Measurements from ENCODE around the gene ACAP2. TPM values are rescaled to one million over a fixed set of nuclear protein-coding genes. Genes with fewer than 3 reads are reported as not detected.

ACAP2 gene
- polyA plus RNA-seq, 2 of the 4 experiments (the other 2 are of a cell fraction): 7.8 to 26.0 TPM

DNA sequence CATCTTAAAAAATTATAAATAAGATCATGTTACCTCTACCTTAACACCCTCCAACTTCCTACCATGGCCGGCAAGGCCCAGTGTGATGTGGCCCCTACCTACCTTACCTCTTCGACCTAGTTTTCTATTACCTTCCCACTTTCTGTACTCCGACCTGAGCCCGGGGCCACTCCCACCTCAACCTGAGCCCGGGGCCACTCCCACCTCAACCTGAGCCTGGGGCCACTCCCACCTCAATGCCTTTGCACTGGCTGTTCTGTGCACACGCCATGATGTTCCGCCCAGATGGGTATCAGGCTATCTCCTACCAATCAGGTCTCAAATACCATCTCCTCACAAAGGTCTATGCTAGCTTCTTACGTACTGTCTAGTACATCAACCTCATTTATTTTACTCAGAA lies 105.1 kb downstream of the ACAP2 start:
- ATAC-seq: no peak
- WGBS (ENCODE audit: missing lambda C conversion rate): 96% methylated on average over 8 of the region's 8 CpGs
- TF ChIP-seq FOSB (CRISPR knock-in tag; IDR thresholded peaks at IDR 0.05) (no peak), ZFP36 (IDR thresholded peaks at IDR 0.05; ENCODE audit: borderline replicate concordance, partially characterized antibody) (no peak), POLR2A (IDR thresholded peaks at IDR 0.05; ENCODE audit: low read length) (no peak), ZC3H11A (IDR thresholded peaks at IDR 0.05) (no peak), FOXS1 (CRISPR knock-in tag; IDR thresholded peaks at IDR 0.05) (no peak), ATOH8 (CRISPR knock-in tag; IDR thresholded peaks at IDR 0.05; ENCODE audit: low read depth) (no peak), EP300 (IDR thresholded peaks at IDR 0.05) (no peak), TP53 (CRISPR knock-in tag; IDR thresholded peaks at IDR 0.05) (no peak), FOSL2 (IDR thresholded peaks at IDR 0.05) (no peak), FOSL2 (CRISPR knock-in tag; IDR thresholded peaks at IDR 0.05) (no peak), NPAS2 (CRISPR knock-in tag; IDR thresholded peaks at IDR 0.05; ENCODE audit: borderline replicate concordance) (no peak), EHF (CRISPR knock-in tag; IDR thresholded peaks at IDR 0.05) (no peak), TFCP2L1 (CRISPR knock-in tag; IDR thresholded peaks at IDR 0.05) (no peak), HOXB13 (CRISPR knock-in tag; IDR thresholded peaks at IDR 0.05; ENCODE audit: low read depth) (no peak), BHLHE40 (IDR thresholded peaks at IDR 0.05; ENCODE audit: low read depth, low read length) (no peak)
- TF ChIP-seq, protein P1, sequence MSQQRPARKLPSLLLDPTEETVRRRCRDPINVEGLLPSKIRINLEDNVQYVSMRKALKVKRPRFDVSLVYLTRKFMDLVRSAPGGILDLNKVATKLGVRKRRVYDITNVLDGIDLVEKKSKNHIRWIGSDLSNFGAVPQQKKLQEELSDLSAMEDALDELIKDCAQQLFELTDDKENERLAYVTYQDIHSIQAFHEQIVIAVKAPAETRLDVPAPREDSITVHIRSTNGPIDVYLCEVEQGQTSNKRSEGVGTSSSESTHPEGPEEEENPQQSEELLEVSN (IDR thresholded peaks at IDR 0.05; ENCODE audit: borderline replicate concordance, low read depth): no peak
- TF ChIP-seq, protein P2, sequence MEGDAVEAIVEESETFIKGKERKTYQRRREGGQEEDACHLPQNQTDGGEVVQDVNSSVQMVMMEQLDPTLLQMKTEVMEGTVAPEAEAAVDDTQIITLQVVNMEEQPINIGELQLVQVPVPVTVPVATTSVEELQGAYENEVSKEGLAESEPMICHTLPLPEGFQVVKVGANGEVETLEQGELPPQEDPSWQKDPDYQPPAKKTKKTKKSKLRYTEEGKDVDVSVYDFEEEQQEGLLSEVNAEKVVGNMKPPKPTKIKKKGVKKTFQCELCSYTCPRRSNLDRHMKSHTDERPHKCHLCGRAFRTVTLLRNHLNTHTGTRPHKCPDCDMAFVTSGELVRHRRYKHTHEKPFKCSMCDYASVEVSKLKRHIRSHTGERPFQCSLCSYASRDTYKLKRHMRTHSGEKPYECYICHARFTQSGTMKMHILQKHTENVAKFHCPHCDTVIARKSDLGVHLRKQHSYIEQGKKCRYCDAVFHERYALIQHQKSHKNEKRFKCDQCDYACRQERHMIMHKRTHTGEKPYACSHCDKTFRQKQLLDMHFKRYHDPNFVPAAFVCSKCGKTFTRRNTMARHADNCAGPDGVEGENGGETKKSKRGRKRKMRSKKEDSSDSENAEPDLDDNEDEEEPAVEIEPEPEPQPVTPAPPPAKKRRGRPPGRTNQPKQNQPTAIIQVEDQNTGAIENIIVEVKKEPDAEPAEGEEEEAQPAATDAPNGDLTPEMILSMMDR (IDR thresholded peaks at IDR 0.05): no peak
- TF ChIP-seq, protein P3, sequence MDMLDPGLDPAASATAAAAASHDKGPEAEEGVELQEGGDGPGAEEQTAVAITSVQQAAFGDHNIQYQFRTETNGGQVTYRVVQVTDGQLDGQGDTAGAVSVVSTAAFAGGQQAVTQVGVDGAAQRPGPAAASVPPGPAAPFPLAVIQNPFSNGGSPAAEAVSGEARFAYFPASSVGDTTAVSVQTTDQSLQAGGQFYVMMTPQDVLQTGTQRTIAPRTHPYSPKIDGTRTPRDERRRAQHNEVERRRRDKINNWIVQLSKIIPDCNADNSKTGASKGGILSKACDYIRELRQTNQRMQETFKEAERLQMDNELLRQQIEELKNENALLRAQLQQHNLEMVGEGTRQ (IDR thresholded peaks at IDR 0.05): no peak
- TF ChIP-seq, protein P4, sequence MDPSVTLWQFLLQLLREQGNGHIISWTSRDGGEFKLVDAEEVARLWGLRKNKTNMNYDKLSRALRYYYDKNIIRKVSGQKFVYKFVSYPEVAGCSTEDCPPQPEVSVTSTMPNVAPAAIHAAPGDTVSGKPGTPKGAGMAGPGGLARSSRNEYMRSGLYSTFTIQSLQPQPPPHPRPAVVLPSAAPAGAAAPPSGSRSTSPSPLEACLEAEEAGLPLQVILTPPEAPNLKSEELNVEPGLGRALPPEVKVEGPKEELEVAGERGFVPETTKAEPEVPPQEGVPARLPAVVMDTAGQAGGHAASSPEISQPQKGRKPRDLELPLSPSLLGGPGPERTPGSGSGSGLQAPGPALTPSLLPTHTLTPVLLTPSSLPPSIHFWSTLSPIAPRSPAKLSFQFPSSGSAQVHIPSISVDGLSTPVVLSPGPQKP (IDR thresholded peaks at IDR 0.05; ENCODE audit: low read depth, low read length): no peak
- Histone ChIP-seq H3K9me3 (no peaks in the 10 kb centered on the region), H3K27ac (no peak overlapping the region), H3K4me2 (no peak overlapping the region), H3K4me1 (no peaks in the 10 kb centered on the region), H3K4me3 (no peak overlapping the region)
- ChIA-PET POLR2A (no interaction called here), CTCF (no interaction called here)
- DNase-seq (ENCODE audit: low read depth in 1 of 2, low spot score in 1 of 2): no peak
- no peak for FAIRE-seq

DNA sequence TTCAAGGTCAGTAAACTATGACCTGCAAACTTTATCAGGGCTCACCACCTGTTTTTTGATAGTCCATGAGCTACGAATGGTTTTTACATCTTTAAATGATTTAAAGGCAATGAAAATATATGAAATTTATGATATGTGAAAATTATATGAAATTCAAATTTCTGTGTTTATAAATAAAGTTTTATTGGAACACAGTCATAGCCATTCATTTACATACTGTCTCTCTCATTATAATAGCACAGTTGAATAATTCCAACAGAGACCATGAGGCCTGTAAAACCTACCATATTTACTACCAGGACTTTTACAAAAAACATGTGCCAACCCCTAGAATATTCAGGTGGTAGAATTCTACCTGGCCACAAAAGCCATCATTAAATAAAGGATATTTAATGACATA lies 107.9 kb downstream of the ACAP2 start:
- ChIA-PET POLR2A (no interaction called here), CTCF (no interaction called here)
- no peak overlapping the region for H3K27ac ChIP-seq
- WGBS (ENCODE audit: missing lambda C conversion rate): 94% methylated on average over 1 of the region's 1 CpG
- no peaks in the 10 kb centered on the region for H3K4me1 ChIP-seq
- no peak for FAIRE-seq
- ATAC-seq: no peak
- DNase-seq (ENCODE audit: low read depth in 1 of 2, low spot score in 1 of 2): no peak
- H3K9me3 ChIP-seq: no peaks in the 10 kb centered on the region
- TF ChIP-seq CBX8 (IDR thresholded peaks at IDR 0.05): no peak
- no peak for TF ChIP-seq ATOH8 (CRISPR knock-in tag; IDR thresholded peaks at IDR 0.05; ENCODE audit: low read depth)
- no peak overlapping the region for H3K4me2 ChIP-seq
- H3K4me3 ChIP-seq: no peak overlapping the region

Measured in A549 (cell line).